Activated CD8-positive, alpha-beta memory T cell treated with anti-CD3 and anti-CD28 coated beads, Interleukin-2, amount 50 U/mL, for 24 hours (primary cell): Measurements from ENCODE around the gene NBEAL2.

ENCODE experiments used
- DNase-seq: peaks from one replicate; pipeline ENCODE4 v3.0.0-alpha.2; 2020; ENCODE audit errors: extremely low read depth

The NBEAL2 gene

DNA sequence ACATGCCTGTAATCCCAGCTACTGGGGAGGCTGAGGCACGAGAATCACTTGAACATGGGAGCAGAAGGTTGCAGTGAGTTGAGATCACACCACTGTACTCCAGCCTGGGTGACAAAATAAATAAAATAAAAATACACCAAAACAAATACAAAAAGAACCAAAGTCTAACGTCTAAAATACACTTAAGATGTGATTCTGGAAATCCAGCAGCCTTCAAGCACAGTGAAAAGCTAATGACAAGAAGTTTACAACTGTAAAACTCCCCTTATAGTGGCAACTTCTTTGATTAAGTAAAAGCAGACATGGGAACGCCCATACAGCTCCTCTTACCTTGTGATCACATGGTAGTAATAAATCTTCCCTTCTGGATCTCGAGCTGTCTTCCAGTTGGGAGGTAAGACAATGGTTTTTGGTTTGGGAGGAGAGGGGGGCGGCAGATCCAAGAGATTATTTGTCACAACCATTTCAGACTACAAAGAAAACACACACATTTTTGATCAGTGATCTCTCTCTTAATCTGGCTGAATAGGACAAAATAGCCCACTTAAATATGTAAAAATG, 62.8 kb downstream of the NBEAL2 start:
- no peak for DNase-seq

DNA sequence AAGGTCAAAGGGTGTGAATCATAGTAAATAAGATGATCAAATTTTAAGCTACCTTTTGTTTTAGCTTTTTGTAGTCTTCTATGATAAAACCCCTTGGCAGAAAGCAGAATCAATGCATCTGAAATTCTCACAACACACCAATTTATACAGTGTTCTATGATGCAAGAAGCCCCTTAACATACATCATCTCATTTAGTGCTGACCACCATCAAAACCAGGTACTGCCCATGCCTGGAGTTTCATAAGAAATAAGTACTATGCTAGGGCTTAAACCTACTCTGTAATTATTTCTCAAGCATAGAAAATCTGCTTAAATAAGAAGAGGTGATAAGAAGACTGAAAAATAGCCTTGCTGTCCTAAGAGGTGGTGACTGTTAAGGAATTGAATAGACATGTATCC, 67.6 kb downstream of the NBEAL2 start:
- DNase-seq, result no peak

GRCh38 chr3:47047673-47048072, 68.2 kb downstream of the NBEAL2 start:
- DNase-seq, result no peak

DNA sequence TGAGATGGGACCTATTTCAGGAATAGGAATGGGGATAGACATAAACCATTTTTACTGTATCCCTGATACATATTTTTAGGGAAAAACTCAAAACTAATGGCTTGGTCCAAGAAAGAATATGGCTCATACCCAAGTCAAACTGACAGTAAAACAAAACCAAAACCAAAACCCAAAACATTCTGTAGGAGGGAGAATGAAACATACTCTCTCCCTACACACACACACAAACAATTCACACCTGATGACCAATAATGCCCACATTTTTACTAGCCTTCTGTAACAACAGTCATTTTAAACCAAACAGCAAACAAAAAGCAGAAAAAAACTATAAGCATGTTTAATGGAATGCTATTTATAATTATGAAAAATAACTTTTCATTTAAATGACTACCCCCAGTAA, 74.9 kb downstream of the NBEAL2 start:
- no peak for DNase-seq

DNA sequence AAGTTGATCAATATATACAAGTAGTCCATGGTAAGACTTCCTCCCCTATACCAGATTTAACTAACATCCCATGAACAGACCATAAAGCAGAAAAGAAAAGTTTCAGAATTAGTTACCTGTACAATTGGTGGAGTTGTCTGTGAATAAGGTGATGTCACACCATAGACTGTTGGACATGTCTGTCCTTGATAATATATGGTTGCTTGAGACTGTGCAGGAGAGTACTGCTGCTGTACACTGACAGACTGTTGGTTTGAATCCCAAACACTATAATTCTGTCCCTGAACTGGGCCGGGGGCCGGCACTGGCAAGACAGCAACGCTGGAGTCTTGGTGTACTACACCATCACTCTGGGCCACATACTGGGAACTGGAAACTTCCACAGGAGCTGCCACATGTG, 77.2 kb downstream of the NBEAL2 start:
- no peak for DNase-seq

- DNase-seq, result peak; percentile 24
Measured at GRCh38 chr3:47057212-47057671, 77.8 kb downstream of the NBEAL2 start.
